HepG2 (cell line): ENCODE data around the gene OR11H7. TPM values are rescaled to one million over a fixed set of nuclear protein-coding genes. Genes with fewer than 3 reads are reported as not detected.
A peak's percentile ranks its signal among the peaks of the same experiment; 100 is the strongest.
"Not testable (repeated sequence)": the region's sequence is repeated elsewhere in the genome, so short reads cannot be mapped to it uniquely, and the experiment has no call there.

Experiments used
- ATAC-seq: fragments of 200-7000 bp; cut with Tn5 transposase; 3 replicates; pipeline ENCODE4 v1.9.1; 2020; ENCODE audit warnings: mild to moderate bottlenecking, moderate library complexity
- BruUV-seq: library from RNA; stranded (reverse); fragments of 400-500 nt; replicated peaks from 2 replicates; lab custom pipeline; 2021; lab: Mats Ljungman, UMichigan
- CTCF ChIA-PET: fragments of 300-600 bp; formaldehyde crosslinking; extraction: SDS; loops from one replicate; lab custom pipeline; 2021; ENCODE audit warnings: low total read pairs, inconsistent platforms, low intra/inter-chr PET ratio; lab: Yijun Ruan, JAX
- POLR2A ChIA-PET: fragments of 350-600 bp; sonication (Branson Sonifier 250); formaldehyde crosslinking; loops from one replicate; lab custom pipeline; 2020; ENCODE audit warnings: antibody characterized with exemption, inconsistent platforms; lab: Yijun Ruan, JAX
- DNase-seq: peaks from one replicate; pipeline ENCODE4 v3.0.0-alpha.2; 2015; ENCODE audit warnings: low spot score
- FAIRE-seq: peaks from 3 replicates; lab custom pipeline; 2011; peaks lifted over from hg19 to GRCh38; lab: Jason Lieb, UNC
- H2AFZ ChIP-seq: one replicate; pipeline ENCODE4 v1.6.1; 2011; ENCODE audit warnings: low read length, inconsistent platforms
- H3K27ac ChIP-seq: fragments of 300-600 bp; 3 replicates; pipeline ENCODE4 v1.8.0; 2011; ENCODE audit warnings: mixed run types, mild to moderate bottlenecking, mixed read lengths, low read length, inconsistent platforms; ENCODE audit not compliant: insufficient read depth; ENCODE audit errors: extremely low read length
- H3K27me3 ChIP-seq, 2 experiments: fragments of 200-600 bp in 1 of 2; 2 replicates in 1 of 2; 3 replicates in 1 of 2; pipeline versions ENCODE4 v1.6.0 to v1.8.0; 2011; ENCODE audit warnings: low read length in 2 of 2, mild to moderate bottlenecking in 2 of 2, moderate library complexity in 2 of 2, inconsistent platforms in 1 of 2; ENCODE audit not compliant: insufficient read depth in 2 of 2, control insufficient read depth in 1 of 2
- H3K36me3 ChIP-seq, 2 experiments: fragments of 200-600 bp in 1 of 2; replicated peaks in 1 of 2; 2 replicates in 1 of 2; 3 replicates in 1 of 2; pipeline versions ENCODE4 v1.5.1 to v1.8.0; 2011; ENCODE audit warnings: low read length in 2 of 2, inconsistent platforms in 1 of 2; ENCODE audit not compliant: insufficient read depth in 2 of 2, control insufficient read depth in 1 of 2
- H3K4me1 ChIP-seq: 2 replicates; pipeline ENCODE4 v1.5.1; 2012; ENCODE audit warnings: low read length, inconsistent platforms; ENCODE audit not compliant: insufficient read depth
- H3K4me2 ChIP-seq: 2 replicates; pipeline ENCODE4 v1.6.0; 2011; ENCODE audit warnings: low read depth, low read length, inconsistent platforms
- H3K4me3 ChIP-seq, 3 experiments: fragments of 200-600 bp in 1 of 3; sonication (generic), shearing (Covaris generic) in 1 of 3; replicated peaks in 1 of 3; 2 replicates each; pipeline ENCODE4 v1.5.1; 2011 to 2016; ENCODE audit warnings: low read length in 3 of 3, inconsistent platforms in 2 of 3, low read depth in 2 of 3, mild to moderate bottlenecking in 2 of 3, control low read depth in 1 of 3, mixed read lengths in 1 of 3; ENCODE audit not compliant: insufficient read depth in 1 of 3
- H3K79me2 ChIP-seq: one replicate; pipeline ENCODE4 v1.6.1; 2011; ENCODE audit warnings: low read length, inconsistent platforms; ENCODE audit not compliant: insufficient read depth
- H3K9ac ChIP-seq: 2 replicates; pipeline ENCODE4 v1.6.0; 2011; ENCODE audit warnings: mild to moderate bottlenecking, low read depth, low read length, inconsistent platforms; ENCODE audit not compliant: insufficient read depth
- H3K9me3 ChIP-seq: 2 replicates; pipeline ENCODE4 v1.5.1; 2012; ENCODE audit warnings: mild to moderate bottlenecking, low read length
- H4K20me1 ChIP-seq: 2 replicates; pipeline ENCODE4 v1.6.0; 2011; ENCODE audit warnings: inconsistent platforms, mild to moderate bottlenecking, low read length, moderate library complexity; ENCODE audit not compliant: insufficient read depth
- MIXL1 ChIP-seq: IDR thresholded peaks from 2 replicates; pipeline ENCODE4 v1.6.1; 2016
- SALL1 ChIP-seq: sonication (generic); formaldehyde crosslinking; IDR thresholded peaks from 2 replicates; pipeline ENCODE4 v1.8.0; 2022; ENCODE audit warnings: mild to moderate bottlenecking, missing genetic modification reagents
- SMAD9 ChIP-seq: sonication (generic); formaldehyde crosslinking; IDR thresholded peaks from 2 replicates; pipeline ENCODE4 v1.5.1; 2020; ENCODE audit warnings: mild to moderate bottlenecking, missing genetic modification reagents
- SOX5 ChIP-seq: IDR thresholded peaks from 2 replicates; pipeline ENCODE4 v1.6.1; 2016; ENCODE audit warnings: borderline replicate concordance
- ZNF260 ChIP-seq: sonication (generic); formaldehyde crosslinking; IDR thresholded peaks from 2 replicates; pipeline ENCODE4 v1.4.0; 2020; ENCODE audit warnings: missing genetic modification reagents, low read depth, mild to moderate bottlenecking, borderline replicate concordance
- whole genome bisulfite sequencing: methylation state at CpG from one replicate; pipeline ENCODE4 v1.1.6; 2017; ENCODE audit warnings: low lambda C conversion rate; 5-methylcytosine and 5-hydroxymethylcytosine counted together
- in situ Hi-C: cut with HindIII; loops from 2 replicates; pipeline ENCODE4 v1.10.0; 2017; ENCODE audit warnings: low pct_unique_long_range_greater_than_20kb; ENCODE audit not compliant: extremely low pct_ligation_motif_present
- intact Hi-C: fragments of 100-400 bp; cut with micrococcal nuclease; formaldehyde crosslinking; loops from one replicate; pipeline ENCODE4 v1.10.0; 2022; ENCODE audit not compliant: unreplicated experiment
- polyA plus RNA-seq, 8 experiments: library from polyadenylated mRNA; depleted of rRNA in 3 of 8; stranded (reverse) in 7 of 8; unstranded in 1 of 8; fragments of >200 nt; fragmentation: Illumina TruSeq in 4 of 8; extraction: Trizol in 4 of 8; gene quantifications; 2 replicates each; pipeline versions ENCODE4 v1.2.1 to v1.2.3, GENCODE V29; 2011 to 2016; ENCODE audit warnings: low read depth in 4 of 8, missing spikeins in 1 of 8, mixed read lengths in 1 of 8; ENCODE audit not compliant: insufficient read depth in 1 of 8
- total RNA-seq, 5 experiments: library from RNA; depleted of rRNA; stranded (reverse); fragments of >200 nt; fragmentation: Illumina TruSeq; extraction: Trizol; gene quantifications; 2 replicates each; pipeline ENCODE4 v1.2.3, GENCODE V29; 2016; ENCODE audit warnings: low read depth in 1 of 5
- TF ChIP-seq, protein P1 (sequence below): sonication (generic); formaldehyde crosslinking; IDR thresholded peaks from 2 replicates; pipeline ENCODE4 v1.4.0; 2020; ENCODE audit warnings: missing genetic modification reagents, borderline replicate concordance
- TF ChIP-seq, protein P2 (sequence below): IDR thresholded peaks from 2 replicates; pipeline ENCODE4 v1.4.0; 2020; ENCODE audit warnings: mild to moderate bottlenecking, missing genetic modification reagents
- TF ChIP-seq, protein P3 (sequence below): sonication (generic); formaldehyde crosslinking; IDR thresholded peaks from 2 replicates; pipeline ENCODE4 v1.4.0; 2020; ENCODE audit warnings: missing genetic modification reagents

OR11H7 gene
- total and polyA plus RNA-seq, 2 of the 13 experiments (the other 11 are each of a cell fraction or from before 2014, with no cell fraction given): not detected

DNA sequence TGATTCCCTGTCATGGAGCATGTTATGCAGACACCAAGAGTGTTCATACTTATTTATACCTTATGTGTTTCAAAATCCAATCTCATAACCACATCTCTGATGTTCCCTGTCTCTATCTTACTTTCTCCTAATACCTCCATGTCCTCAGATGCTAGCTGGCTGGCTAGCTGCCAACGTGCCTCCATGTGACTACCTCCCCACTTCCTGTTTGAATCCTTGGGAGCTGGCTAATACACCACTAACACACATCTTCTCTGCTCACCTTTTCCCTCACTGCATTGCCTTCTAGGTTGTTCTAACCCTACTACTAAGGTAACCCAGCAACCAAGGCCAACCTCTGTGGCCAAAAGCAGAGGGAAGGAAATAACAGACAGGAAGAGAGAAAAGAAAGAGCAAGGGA, 49.6 kb downstream of the OR11H7 start:
- no peak overlapping the region for H3K9ac ChIP-seq
- no peaks in the 10 kb centered on the region for H3K36me3 ChIP-seq
- BruUV-seq: no TSS peak
- no peak for ATAC-seq
- H3K27ac ChIP-seq: no peak overlapping the region
- intact Hi-C loops (no loop called here), in situ Hi-C loops (no loop called here)
- no peaks in the 10 kb centered on the region for H3K27me3 ChIP-seq
- no peaks in the 10 kb centered on the region for H4K20me1 ChIP-seq
- no peak overlapping the region for H3K4me3 ChIP-seq
- 74% methylated on average over 1 of the region's 1 CpG for WGBS
- H3K79me2 ChIP-seq: no peaks in the 10 kb centered on the region
- no peak overlapping the region for H2AFZ ChIP-seq
- FAIRE-seq: no peak
- CTCF ChIA-PET: no interaction called here
- TF ChIP-seq SMAD9 (CRISPR knock-in tag): no peak
- TF ChIP-seq SOX5 (CRISPR knock-in tag): no peak
- TF ChIP-seq ZNF260 (CRISPR knock-in tag): no peak
- TF ChIP-seq, protein P1, sequence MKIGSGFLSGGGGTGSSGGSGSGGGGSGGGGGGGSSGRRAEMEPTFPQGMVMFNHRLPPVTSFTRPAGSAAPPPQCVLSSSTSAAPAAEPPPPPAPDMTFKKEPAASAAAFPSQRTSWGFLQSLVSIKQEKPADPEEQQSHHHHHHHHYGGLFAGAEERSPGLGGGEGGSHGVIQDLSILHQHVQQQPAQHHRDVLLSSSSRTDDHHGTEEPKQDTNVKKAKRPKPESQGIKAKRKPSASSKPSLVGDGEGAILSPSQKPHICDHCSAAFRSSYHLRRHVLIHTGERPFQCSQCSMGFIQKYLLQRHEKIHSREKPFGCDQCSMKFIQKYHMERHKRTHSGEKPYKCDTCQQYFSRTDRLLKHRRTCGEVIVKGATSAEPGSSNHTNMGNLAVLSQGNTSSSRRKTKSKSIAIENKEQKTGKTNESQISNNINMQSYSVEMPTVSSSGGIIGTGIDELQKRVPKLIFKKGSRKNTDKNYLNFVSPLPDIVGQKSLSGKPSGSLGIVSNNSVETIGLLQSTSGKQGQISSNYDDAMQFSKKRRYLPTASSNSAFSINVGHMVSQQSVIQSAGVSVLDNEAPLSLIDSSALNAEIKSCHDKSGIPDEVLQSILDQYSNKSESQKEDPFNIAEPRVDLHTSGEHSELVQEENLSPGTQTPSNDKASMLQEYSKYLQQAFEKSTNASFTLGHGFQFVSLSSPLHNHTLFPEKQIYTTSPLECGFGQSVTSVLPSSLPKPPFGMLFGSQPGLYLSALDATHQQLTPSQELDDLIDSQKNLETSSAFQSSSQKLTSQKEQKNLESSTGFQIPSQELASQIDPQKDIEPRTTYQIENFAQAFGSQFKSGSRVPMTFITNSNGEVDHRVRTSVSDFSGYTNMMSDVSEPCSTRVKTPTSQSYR (CRISPR knock-in tag): no peak
- no peak for TF ChIP-seq SALL1 (CRISPR knock-in tag)
- no peak for TF ChIP-seq MIXL1 (CRISPR knock-in tag)
- DNase-seq: no peak
- no peak overlapping the region for H3K4me2 ChIP-seq
- POLR2A ChIA-PET: no interaction called here
- H3K4me1 ChIP-seq: peaks cover 18% of the 10 kb centered on the region
- H3K9me3 ChIP-seq: peaks cover 22% of the 10 kb centered on the region

- WGBS: 37% methylated on average over 6 of the region's 7 CpGs
- H2AFZ ChIP-seq, H3K4me3 ChIP-seq, POLR2A ChIA-PET, H3K9ac ChIP-seq, ATAC-seq, H3K36me3 ChIP-seq, CTCF ChIA-PET, BruUV-seq, intact Hi-C loops, H3K79me2 ChIP-seq, H3K27me3 ChIP-seq, FAIRE-seq, in situ Hi-C loops, H3K27ac ChIP-seq, H3K9me3 ChIP-seq, H4K20me1 ChIP-seq: not testable (repeated sequence)
- Histone ChIP-seq H3K4me2 (peak overlapping the region; percentile 36; the same call in 1 of the 2 replicates), H3K4me1 (peaks cover 18% of the 10 kb centered on the region)
- DNase-seq: peak; percentile 35
- TF ChIP-seq, protein P2, sequence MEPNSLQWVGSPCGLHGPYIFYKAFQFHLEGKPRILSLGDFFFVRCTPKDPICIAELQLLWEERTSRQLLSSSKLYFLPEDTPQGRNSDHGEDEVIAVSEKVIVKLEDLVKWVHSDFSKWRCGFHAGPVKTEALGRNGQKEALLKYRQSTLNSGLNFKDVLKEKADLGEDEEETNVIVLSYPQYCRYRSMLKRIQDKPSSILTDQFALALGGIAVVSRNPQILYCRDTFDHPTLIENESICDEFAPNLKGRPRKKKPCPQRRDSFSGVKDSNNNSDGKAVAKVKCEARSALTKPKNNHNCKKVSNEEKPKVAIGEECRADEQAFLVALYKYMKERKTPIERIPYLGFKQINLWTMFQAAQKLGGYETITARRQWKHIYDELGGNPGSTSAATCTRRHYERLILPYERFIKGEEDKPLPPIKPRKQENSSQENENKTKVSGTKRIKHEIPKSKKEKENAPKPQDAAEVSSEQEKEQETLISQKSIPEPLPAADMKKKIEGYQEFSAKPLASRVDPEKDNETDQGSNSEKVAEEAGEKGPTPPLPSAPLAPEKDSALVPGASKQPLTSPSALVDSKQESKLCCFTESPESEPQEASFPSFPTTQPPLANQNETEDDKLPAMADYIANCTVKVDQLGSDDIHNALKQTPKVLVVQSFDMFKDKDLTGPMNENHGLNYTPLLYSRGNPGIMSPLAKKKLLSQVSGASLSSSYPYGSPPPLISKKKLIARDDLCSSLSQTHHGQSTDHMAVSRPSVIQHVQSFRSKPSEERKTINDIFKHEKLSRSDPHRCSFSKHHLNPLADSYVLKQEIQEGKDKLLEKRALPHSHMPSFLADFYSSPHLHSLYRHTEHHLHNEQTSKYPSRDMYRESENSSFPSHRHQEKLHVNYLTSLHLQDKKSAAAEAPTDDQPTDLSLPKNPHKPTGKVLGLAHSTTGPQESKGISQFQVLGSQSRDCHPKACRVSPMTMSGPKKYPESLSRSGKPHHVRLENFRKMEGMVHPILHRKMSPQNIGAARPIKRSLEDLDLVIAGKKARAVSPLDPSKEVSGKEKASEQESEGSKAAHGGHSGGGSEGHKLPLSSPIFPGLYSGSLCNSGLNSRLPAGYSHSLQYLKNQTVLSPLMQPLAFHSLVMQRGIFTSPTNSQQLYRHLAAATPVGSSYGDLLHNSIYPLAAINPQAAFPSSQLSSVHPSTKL (CRISPR knock-in tag): peak; percentile 48; the same call in 1 of the 2 replicates
- TF ChIP-seq, protein P3, sequence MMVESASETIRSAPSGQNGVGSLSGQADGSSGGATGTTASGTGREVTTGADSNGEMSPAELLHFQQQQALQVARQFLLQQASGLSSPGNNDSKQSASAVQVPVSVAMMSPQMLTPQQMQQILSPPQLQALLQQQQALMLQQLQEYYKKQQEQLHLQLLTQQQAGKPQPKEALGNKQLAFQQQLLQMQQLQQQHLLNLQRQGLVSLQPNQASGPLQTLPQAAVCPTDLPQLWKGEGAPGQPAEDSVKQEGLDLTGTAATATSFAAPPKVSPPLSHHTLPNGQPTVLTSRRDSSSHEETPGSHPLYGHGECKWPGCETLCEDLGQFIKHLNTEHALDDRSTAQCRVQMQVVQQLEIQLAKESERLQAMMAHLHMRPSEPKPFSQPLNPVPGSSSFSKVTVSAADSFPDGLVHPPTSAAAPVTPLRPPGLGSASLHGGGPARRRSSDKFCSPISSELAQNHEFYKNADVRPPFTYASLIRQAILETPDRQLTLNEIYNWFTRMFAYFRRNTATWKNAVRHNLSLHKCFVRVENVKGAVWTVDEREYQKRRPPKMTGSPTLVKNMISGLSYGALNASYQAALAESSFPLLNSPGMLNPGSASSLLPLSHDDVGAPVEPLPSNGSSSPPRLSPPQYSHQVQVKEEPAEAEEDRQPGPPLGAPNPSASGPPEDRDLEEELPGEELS (CRISPR knock-in tag): 0 out of 2 replicates have a peak, but pooled peaks have one; percentile 11
Observed at GRCh38 chr14:20280265-20280664, 51.5 kb downstream of the OR11H7 start.
